ENCODE measurements around the gene OR2T34.
"Not testable (repeated sequence)": the region's sequence is repeated elsewhere in the genome, so short reads cannot be mapped to it uniquely, and the experiment has no call there.

Gene OR2T34

DNA sequence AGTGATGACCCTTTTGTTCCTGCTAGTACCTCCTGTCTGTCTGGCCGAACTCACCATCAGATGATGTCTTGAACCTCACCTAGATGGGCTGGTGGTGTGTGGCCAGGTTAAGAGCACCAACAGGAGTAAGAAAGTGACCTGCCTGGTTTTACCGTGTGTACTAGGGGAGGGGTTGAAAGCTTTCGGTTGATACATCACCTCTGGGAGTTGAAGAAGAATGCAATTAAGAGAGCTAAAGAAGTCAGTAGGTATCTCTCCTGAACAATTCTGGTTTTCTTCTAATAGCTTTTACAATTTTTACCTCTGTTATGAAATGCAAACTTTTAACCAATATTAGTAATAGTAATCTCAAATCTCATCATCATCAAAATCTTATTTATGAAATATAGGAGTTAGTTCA lies 11.9 kb downstream of the OR2T34 start, which contains the start of gene OR2T29:
OR2T29 (minus strand) TSS at position 101 of the 400 bp plus-strand sequence. CDS start 3,281 bp downstream, outside the sequence.
- DNase-seq (ENCODE audit: low read depth): not testable (repeated sequence)

DNA sequence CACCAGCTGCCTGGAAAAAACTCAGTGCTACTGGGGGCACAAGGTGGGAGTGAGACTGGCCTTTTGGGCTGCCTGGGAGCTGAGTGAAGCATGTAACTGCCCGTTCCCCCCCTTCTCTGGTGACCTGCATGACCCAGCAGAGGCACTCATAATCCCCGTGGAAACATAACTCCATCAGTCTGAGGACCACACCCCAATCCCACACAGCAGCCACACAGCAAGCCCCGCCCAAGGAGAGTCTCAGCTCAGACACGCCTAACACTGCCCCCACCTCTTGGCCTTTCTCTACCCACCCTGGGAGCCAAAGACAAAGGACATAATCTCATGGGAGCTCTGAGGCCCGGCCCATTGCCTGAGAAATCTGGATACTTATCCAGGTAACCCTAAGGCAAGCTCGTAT lies 23.5 kb downstream of the OR2T34 start:
- not testable (repeated sequence) for DNase-seq (ENCODE audit: low read depth)

DNA sequence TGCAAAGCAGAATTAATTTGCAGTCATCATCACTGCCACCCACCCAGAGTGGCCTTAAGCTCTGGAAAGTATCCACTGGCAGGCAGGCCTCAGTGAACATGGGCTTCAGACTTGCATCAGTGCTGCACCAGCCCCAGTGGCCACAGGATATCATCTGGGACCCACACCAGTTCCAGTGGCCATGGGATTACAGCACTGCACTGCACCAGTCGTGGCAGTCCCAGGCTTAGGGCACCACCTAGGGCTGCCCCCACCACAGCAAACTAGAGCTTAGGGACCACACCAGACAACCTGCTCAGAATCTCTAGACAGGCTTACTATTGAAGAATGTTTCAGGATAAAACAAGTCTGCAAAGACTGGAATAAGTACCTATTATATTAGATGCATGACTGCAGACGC lies 27.2 kb downstream of the OR2T34 start:
- DNase-seq (ENCODE audit: low read depth): not testable (repeated sequence)

DNA sequence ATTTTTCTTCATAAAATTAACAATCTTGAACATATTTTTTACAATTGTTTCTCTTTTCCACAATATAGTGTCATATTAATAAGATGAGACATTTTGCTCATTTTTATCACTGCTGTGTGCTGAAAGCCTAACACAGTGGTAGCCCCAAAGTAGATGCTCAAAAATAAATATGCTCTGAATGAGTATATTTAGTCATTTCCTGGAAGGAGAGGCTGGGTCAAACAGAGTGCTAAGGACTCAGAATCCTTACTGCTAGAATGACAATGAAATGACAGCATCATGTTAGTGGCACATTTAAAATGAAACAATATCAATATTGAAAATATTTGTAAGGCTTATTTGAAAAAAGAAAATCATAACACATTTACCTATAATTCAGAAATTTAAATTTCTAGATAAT lies 37.1 kb downstream of the OR2T34 start:
- DNase-seq (ENCODE audit: low read depth): not testable (repeated sequence)
